Measurements from ENCODE around the gene CIB4.

- TF ChIP-seq MAX (CRISPR knock-in tag; IDR thresholded peaks at IDR 0.05) (no peak), CTCF (IDR thresholded peaks at IDR 0.05) (no peak), ESRRA (CRISPR knock-in tag; IDR thresholded peaks at IDR 0.05; ENCODE audit: borderline replicate concordance) (no peak), SP1 (CRISPR knock-in tag; conservative IDR thresholded peaks at IDR 0.05) (no peak), TEAD1 (CRISPR knock-in tag; IDR thresholded peaks at IDR 0.05) (no peak), KAT7 (CRISPR knock-in tag; IDR thresholded peaks at IDR 0.05; ENCODE audit: borderline replicate concordance) (no peak), NR2C2 (CRISPR knock-in tag; IDR thresholded peaks at IDR 0.05) (no peak), FOXP4 (CRISPR knock-in tag; IDR thresholded peaks at IDR 0.05) (no peak)
These were observed 4.2 kb downstream of the CIB4 start for GRCh38 chr2:26636935-26637334.

Data from WTC11 (cell line).